K562 (cell line): ENCODE data around the gene DLG3. TPM values are rescaled to one million over a fixed set of nuclear protein-coding genes. Genes with fewer than 3 reads are reported as not detected.

ENCODE experiments used
- ATAC-seq: fragments of 200-7000 bp; cut with Tn5 transposase; 3 replicates; pipeline ENCODE4 v1.9.1; 2020; ENCODE audit warnings: moderate library complexity
- BruUV-seq: library from RNA; stranded (reverse); fragments of 400-500 nt; replicated peaks from 2 replicates; lab custom pipeline; 2021; lab: Mats Ljungman, UMichigan
- CTCF ChIA-PET: fragments of 300-600 bp; formaldehyde crosslinking; extraction: SDS; loops from one replicate; lab custom pipeline; 2021; ENCODE audit warnings: low intra/inter-chr PET ratio; lab: Yijun Ruan, JAX
- POLR2A ChIA-PET: fragments of 300-600, 350-650 bp; sonication (Branson Sonifier 250); formaldehyde crosslinking; extraction: SDS; loops from one replicate; lab custom pipeline; 2021; ENCODE audit warnings: antibody characterized with exemption, inconsistent platforms; lab: Yijun Ruan, JAX
- DNase-seq, 4 experiments: peaks; one replicate each; pipeline versions ENCODE4 v3.0.0 to v3.0.0-alpha.2; 2011 to 2018; ENCODE audit warnings: low spot score in 3 of 4, mixed read lengths in 3 of 4; ENCODE audit errors: extremely low read depth in 1 of 4
- FAIRE-seq: peaks from 2 replicates; lab custom pipeline; 2011; peaks lifted over from hg19 to GRCh38; lab: Jason Lieb, UNC
- H2AFZ ChIP-seq: 2 replicates; pipeline ENCODE4 v1.6.0; 2011; ENCODE audit warnings: low read depth, low read length, control low read depth, inconsistent platforms
- H3K27ac ChIP-seq: fragments of 200-600 bp; 3 replicates; pipeline ENCODE4 v1.8.0; 2011; ENCODE audit warnings: low read depth, mild to moderate bottlenecking, control low read depth, inconsistent platforms, low read length, moderate library complexity, mixed read lengths; ENCODE audit errors: extremely low read depth
- H3K27me3 ChIP-seq, 2 experiments: fragments of 300-600 bp in 1 of 2; 2 replicates in 1 of 2; 3 replicates in 1 of 2; pipeline versions ENCODE4 v1.6.0 to v1.8.0; 2011; ENCODE audit warnings: inconsistent platforms in 2 of 2, low read length in 2 of 2, mild to moderate bottlenecking in 1 of 2, mixed read lengths in 1 of 2, moderate library complexity in 1 of 2; ENCODE audit not compliant: control insufficient read depth in 2 of 2, insufficient read depth in 2 of 2
- H3K36me3 ChIP-seq: fragments of 300-600 bp; 3 replicates; pipeline ENCODE4 v1.8.0; 2011; ENCODE audit warnings: mild to moderate bottlenecking, low read length, inconsistent platforms; ENCODE audit not compliant: control insufficient read depth, insufficient read depth
- H3K4me1 ChIP-seq, 2 experiments: fragments of 200-600 bp in 1 of 2; replicated peaks in 1 of 2; 2 replicates in 1 of 2; 3 replicates in 1 of 2; pipeline versions ENCODE4 v1.5.1 to v1.8.0; 2011; ENCODE audit warnings: inconsistent platforms in 2 of 2, low read length in 2 of 2, mild to moderate bottlenecking in 1 of 2, mixed read lengths in 1 of 2, moderate library complexity in 1 of 2; ENCODE audit not compliant: control insufficient read depth in 2 of 2, insufficient read depth in 2 of 2
- H3K4me2 ChIP-seq: 2 replicates; pipeline ENCODE4 v1.6.1; 2011; ENCODE audit warnings: low read length, control low read depth, inconsistent platforms, mixed read lengths; ENCODE audit not compliant: insufficient read depth
- H3K4me3 ChIP-seq: fragments of 200-600 bp; sonication (generic), shearing (Covaris generic); 2 replicates; pipeline ENCODE4 v1.5.1; 2016; ENCODE audit warnings: control low read depth, inconsistent platforms
- H3K79me2 ChIP-seq: fragments of 200-600 bp; 3 replicates; pipeline ENCODE4 v1.8.0; 2011; ENCODE audit warnings: low read length, inconsistent platforms; ENCODE audit not compliant: control insufficient read depth, insufficient read depth
- H3K9ac ChIP-seq, 2 experiments: 2 replicates each; pipeline versions ENCODE4 v1.6.0 to v1.6.1; 2011; ENCODE audit warnings: low read depth in 2 of 2, low read length in 2 of 2, control low read depth in 1 of 2, inconsistent platforms in 1 of 2, mild to moderate bottlenecking in 1 of 2, mixed read lengths in 1 of 2; ENCODE audit not compliant: insufficient read depth in 1 of 2
- H3K9me1 ChIP-seq: one replicate; pipeline ENCODE4 v1.6.0; 2011; ENCODE audit warnings: inconsistent platforms, mild to moderate bottlenecking, low read length, moderate library complexity; ENCODE audit not compliant: control insufficient read depth, insufficient read depth
- H3K9me3 ChIP-seq: replicated peaks from 2 replicates; pipeline ENCODE4 v1.5.1; 2011; ENCODE audit warnings: low read depth, low read length, inconsistent platforms; ENCODE audit not compliant: control insufficient read depth, insufficient read depth
- H4K20me1 ChIP-seq: replicated peaks from 2 replicates; pipeline ENCODE4 v1.6.1; 2011; ENCODE audit warnings: low read length, inconsistent platforms, mixed read lengths; ENCODE audit not compliant: control insufficient read depth, insufficient read depth
- CBX5 ChIP-seq: IDR thresholded peaks from 2 replicates; pipeline ENCODE4 v1.6.1; 2014; ENCODE audit warnings: low read depth, borderline replicate concordance
- DMBX1 ChIP-seq: fragments of 250-450 bp; sonication (Bioruptor Pico); IDR thresholded peaks from 2 replicates; pipeline ENCODE4 v1.8.0; 2022; ENCODE audit warnings: inconsistent platforms, mild to moderate bottlenecking, moderate library complexity, borderline replicate concordance
- ETS2 ChIP-seq: IDR thresholded peaks from 2 replicates; pipeline ENCODE4 v1.6.1; 2016; ENCODE audit warnings: borderline replicate concordance, missing genetic modification characterization, mild to moderate bottlenecking, moderate library complexity, missing compliant biosample characterization; ENCODE audit not compliant: poor library complexity, severe bottlenecking
- SIRT6 ChIP-seq: IDR thresholded peaks from one replicate; pipeline ENCODE4 v1.6.1; 2012; ENCODE audit warnings: low read depth, mild to moderate bottlenecking, control low read depth, inconsistent platforms, low read length, moderate library complexity
- TSC22D4 ChIP-seq: fragments of 450-650 bp; IDR thresholded peaks from 2 replicates; pipeline ENCODE4 v1.6.1; 2016; ENCODE audit warnings: missing genetic modification characterization, missing biosample characterization, control low read depth
- ZNF384 ChIP-seq: IDR thresholded peaks from 2 replicates; pipeline ENCODE4 v1.6.1; 2012; ENCODE audit warnings: low read depth, low read length, improper control_type of control experiment
- WGBS: fragments of 100-300 bp; shearing (Covaris generic); methylation state at CpG from one replicate; pipeline ENCODE4 v1.1.6; 2016; ENCODE audit warnings: low coverage, mixed read lengths; ENCODE audit not compliant: insufficient coverage; ENCODE audit errors: missing lambda C conversion rate; 5-methylcytosine and 5-hydroxymethylcytosine counted together
- in situ Hi-C: fragments of 300-500 bp; cut with MboI; formaldehyde crosslinking; loops from 4 replicates; pipeline ENCODE4 v1.15.0; 2018; ENCODE audit warnings: inconsistent platforms, mixed read lengths
- intact Hi-C: fragments of 100-400 bp; cut with micrococcal nuclease; formaldehyde crosslinking; loops from 2 replicates; pipeline ENCODE4 v1.14.2; 2022
- polyA plus RNA-seq, 8 experiments: library from polyadenylated mRNA; depleted of rRNA in 4 of 8; stranded (reverse) in 5 of 8; unstranded in 3 of 8; fragments of >200 nt; fragmentation: Nextera tagmentation in 2 of 8; fragmentation: Illumina TruSeq in 1 of 8; extraction: Ambion mirVana in 2 of 8; extraction: Trizol in 1 of 8; gene quantifications; 2 replicates each; pipeline versions ENCODE4 v1.2.1 to v1.2.3, GENCODE V29; 2011 to 2014; ENCODE audit warnings: inconsistent platforms in 1 of 8, missing spikeins in 1 of 8
- total RNA-seq, 7 experiments: library from RNA; depleted of rRNA in 6 of 7; stranded (reverse); fragments of >200 nt in 6 of 7; fragmentation: Illumina TruSeq in 2 of 7; extraction: Trizol in 2 of 7; gene quantifications; 2 replicates each; pipeline versions ENCODE4 v1.2.1 to v1.2.3, GENCODE V29; 2011 to 2021; ENCODE audit warnings: low replicate concordance in 1 of 7

The DLG3 gene
- total and polyA plus RNA-seq, 9 of the 15 experiments (the other 6 are each of a cell fraction or from before 2014, with no cell fraction given) = 3.1 to 15.7 (median 8.8) TPM

DNA sequence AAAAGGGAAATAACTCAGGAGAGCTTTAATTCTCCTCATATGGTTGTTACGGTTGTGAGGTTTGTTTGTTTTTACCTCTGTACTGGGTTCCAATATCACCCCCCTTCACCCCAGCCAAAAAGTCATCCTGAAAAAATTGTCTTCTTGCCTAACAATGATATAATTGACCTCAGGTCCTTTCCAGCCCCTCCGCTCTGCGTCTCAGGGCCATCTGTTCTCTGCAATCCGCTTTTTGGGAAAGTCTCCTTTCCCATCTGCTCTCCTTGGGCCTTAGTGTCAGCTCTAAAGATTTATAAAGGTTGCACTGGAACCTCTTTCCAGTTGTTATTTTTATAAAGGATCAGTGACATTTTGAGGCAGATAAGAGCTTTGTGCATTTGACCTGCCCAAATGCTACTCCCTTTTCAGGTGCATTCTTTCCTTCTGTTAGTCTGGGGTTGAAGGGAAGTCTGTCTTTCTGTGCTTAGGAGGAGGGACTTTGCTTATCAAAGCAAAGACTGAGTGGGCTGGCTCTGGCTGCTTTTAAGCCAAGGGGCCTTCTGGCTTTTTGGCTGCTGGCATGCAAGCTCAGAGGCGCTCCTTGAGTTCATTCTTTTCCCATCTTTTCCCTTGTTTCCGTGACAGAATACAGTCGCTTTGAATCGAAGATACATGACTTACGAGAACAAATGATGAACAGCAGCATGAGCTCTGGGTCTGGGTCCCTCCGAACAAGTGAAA is 34.1 kb downstream of the DLG3 start:
- ChIA-PET CTCF (no interaction called here), POLR2A (interaction anchor here (0.9 kb wide), 1 partner anchor 9 kb away, joined by 4 read pairs; no protein-coding TSS in a partner anchor)
- H3K4me3 ChIP-seq = no peak overlapping the region
- no peak overlapping the region for H3K4me2 ChIP-seq
- H3K27me3 ChIP-seq = no peaks in the 10 kb centered on the region
- H3K9me1 ChIP-seq = no peaks in the 10 kb centered on the region
- peaks cover 17% of the 10 kb centered on the region; the same call in 1 of the 2 replicates for H4K20me1 ChIP-seq
- H3K9ac ChIP-seq = no peak overlapping the region
- no peaks in the 10 kb centered on the region for H3K79me2 ChIP-seq
- no peaks in the 10 kb centered on the region for H3K9me3 ChIP-seq
- H3K36me3 ChIP-seq = no peaks in the 10 kb centered on the region; the same call in 2 of the 3 replicates
- in situ Hi-C loops (no loop called here), intact Hi-C loops (no loop called here)
- FAIRE-seq (no peak), ATAC-seq (no peak), DNase-seq (no peak)
- BruUV-seq = no TSS peak
- TF ChIP-seq ETS2 (tag) (no peak), CBX5 (no peak), ZNF384 (no peak), SIRT6 (no peak), DMBX1 (no peak), TSC22D4 (tag) (no peak)
- no peak overlapping the region for H3K27ac ChIP-seq
- 48% methylated on average over 7 of the region's 10 CpGs for WGBS
- no peak overlapping the region for H2AFZ ChIP-seq
- H3K4me1 ChIP-seq = no peaks in the 10 kb centered on the region; a peak in 1 of 5 replicates
